HG02884 (cell line): ENCODE data around the gene PPP1R12C.

ENCODE experiments used
- ATAC-seq: cut with Tn5 transposase; IDR thresholded peaks from one replicate; pipeline ENCODE4 v1.9.1; 2021; ENCODE audit warnings: mild to moderate bottlenecking, moderate library complexity; ENCODE audit not compliant: unreplicated experiment

The PPP1R12C gene

DNA sequence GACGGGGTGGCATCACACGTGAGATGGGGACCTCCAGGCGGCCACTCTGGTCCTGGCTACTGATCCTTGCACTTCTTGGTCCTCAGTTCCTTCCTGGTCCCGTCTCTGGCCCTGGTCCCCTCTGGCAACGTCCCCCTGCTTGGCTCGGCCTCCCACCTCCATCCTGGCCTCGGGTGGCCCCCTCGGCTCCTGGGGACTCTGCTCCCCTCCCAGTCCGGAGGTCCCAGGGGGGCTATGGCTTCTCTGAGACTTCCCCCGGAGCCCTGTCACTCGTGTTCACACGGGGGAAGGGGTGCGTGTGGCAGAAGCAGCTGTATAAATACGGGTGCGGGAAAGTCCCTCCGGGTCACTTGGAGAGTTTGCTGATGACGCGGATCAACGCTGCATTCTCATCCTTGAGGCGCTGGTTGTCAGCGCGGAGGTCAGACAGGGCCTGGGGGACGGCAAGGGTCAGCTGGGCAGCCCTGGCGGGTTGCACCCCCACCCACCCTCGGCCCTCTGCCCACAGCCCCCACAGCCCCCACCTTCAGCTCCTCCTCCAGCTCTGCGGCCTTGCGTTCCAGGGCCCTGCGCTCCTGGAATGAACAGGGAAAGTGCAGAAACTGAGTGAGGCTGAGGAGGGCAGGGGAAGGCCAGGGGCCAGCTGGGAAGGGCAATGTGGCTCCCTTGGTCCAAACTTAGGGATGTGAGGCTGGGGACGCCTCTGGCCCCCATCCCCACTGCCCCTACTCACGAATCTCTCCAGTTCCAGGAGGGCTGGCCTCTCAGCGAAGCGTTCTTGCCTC, 26.1 kb downstream of the PPP1R12C start:
- no peak for ATAC-seq

DNA sequence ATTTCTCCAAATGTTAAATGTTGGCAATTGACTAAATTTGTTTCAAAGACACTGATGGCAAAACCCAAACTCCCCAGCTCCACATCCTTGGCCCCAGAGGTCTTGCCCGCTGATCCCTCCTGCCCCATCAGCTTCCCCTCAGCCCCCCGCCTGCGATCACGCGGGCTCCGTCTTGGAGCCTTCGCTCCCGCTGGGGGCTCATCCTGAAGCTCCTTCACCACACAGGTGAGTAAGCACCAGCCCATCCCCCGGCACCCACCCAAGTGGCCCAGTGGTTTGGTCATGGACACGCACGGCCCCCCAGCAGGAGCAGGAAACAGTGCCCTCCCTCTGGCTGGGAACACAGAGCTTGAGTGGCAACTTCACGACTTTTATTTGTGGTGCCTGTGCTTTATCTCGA, 26.9 kb downstream of the PPP1R12C start:
- no peak for ATAC-seq

DNA sequence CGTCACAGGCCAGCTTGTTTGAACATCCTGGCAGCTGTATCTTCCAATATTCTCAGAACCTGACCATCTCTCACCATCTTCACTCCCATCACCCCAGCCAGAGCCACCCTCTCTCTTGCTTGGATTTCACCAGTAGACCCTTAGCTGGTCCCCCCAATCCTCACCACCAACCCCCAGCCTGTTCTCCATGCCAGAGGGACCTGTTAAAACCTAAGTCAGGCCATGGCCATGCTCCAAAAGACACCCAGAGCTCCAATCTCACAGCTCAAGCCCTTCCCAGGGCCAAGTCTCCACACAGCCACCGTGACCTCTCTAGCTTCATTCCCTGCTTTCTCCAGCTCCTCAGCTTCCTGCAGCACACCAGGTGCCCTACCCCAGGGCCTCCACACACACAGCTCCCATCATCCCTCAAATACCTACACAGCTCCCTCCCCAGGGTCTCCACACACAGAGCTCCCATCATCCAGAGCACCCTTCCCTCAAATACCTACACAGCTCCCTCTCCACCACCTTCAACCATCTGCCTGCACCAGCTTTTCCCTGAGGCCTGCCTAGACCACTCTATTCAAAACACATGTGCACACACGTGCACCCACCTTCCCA, 28.0 kb downstream of the PPP1R12C start:
- ATAC-seq, result no peak

DNA sequence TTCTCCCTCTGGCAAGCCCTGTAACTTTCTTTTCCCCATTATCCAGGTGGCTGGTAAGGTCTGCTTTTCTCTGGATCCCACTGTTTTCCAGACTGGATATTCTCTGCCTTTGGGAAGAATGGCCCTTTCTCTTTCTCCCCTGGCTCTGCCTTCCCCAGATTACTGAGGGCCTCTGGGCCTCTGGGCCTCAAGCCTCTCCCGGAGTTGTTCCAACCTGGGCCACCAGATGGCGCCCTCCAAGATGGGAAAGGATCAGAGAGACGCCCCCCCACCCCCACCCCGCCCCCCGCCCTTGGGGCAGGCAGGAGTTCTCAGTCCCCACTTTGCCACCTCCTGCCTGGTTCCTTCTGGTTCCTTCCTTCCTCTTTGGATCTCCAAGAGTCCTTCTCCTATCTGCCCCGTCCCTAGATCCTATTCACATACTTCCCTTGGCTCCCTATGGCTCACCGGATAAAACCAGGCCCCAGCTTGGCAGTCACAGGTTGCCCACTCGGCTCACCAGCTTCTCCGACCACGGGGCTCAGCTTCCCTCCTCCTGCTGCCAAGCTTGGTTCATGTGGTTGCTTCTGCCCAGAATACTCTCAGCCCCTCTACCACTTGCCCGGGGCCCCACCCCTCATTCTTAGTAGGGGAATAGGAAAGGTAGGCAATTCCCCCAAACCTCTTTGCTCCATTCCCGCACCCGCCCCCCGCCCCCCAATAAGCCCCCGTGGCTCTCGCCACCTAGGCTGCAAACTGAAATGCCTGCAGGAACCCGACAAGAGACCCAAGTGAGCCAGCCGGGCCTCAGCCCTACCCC, 28.7 kb downstream of the PPP1R12C start:
- ATAC-seq, result no peak

DNA sequence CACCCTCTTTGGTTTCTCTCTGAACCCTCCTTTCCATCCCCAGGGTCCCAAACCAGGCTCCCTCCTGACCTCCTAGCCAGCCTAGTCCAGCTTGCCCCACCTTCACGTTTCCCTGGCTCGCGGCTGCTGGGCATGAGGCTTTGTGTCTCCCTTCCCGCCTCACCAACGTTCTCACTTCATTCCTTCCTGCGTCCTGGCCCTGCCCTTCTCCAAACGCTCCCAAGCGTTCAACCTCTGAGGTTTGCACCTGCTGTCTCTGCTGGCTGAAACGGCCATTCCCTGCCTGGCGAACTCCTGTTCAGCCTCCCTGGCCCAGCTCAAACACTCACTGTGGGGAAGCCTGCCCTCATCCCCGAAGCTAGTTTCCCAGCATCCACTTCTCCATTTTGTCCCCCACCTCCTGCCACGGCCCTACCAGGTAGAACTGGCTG, 29.4 kb downstream of the PPP1R12C start:
- no peak for ATAC-seq

DNA sequence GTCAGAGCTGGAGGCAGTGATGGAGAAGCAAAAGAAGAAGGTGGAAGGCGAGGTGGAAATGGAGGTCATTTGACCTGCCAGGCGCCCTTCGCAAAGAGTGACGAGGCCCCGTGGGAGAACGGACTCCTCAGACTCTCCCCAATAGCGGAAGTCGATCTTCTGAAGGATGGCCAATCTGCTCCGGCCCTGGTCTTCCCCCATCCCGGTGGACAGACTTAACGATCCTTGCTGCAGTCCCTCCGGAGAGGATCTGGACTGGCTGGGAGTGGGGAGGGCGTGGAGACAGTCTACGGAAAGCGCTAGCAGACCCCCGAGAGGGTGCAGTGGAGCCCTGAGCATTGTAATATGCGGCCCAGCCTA, 29.9 kb downstream of the PPP1R12C start:
- no peak for ATAC-seq

DNA sequence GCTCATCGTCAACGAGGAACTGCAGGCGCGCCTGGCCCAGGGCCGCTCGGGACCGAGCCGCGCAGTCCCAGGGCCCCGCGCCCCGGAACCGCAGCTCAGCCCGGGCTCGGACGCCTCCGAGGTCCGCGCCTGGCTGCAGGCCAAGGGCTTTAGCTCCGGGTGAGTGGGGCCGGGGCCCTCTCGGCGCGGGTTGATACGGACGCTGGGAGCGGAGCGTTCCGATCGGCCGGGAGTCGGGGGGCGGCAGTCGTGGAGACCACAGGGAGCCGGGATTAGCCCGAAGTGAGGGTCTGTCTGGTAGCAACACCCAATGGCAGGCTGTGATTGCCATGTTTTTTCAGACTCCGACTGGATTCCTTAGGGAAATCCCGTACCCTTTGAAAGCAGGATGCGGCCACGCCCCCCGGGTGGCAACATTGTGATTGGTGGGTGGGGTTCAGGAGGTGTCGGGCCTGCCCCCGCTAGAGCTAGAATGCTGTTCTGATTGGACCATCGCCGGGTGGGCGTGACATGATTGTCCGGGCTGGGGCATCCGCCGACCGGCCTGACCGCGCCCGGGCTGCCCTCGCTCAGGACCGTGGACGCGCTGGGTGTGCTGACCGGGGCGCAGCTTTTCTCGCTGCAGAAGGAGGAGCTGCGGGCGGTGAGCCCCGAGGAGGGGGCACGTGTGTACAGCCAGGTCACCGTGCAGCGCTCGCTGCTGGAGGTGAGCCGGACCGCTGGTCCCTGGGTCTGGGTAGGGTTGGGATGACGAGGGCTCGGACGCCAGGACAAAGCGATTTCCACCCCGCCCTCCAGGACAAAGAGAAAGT, 30.5 kb downstream of the PPP1R12C start:
- no peak for ATAC-seq

DNA sequence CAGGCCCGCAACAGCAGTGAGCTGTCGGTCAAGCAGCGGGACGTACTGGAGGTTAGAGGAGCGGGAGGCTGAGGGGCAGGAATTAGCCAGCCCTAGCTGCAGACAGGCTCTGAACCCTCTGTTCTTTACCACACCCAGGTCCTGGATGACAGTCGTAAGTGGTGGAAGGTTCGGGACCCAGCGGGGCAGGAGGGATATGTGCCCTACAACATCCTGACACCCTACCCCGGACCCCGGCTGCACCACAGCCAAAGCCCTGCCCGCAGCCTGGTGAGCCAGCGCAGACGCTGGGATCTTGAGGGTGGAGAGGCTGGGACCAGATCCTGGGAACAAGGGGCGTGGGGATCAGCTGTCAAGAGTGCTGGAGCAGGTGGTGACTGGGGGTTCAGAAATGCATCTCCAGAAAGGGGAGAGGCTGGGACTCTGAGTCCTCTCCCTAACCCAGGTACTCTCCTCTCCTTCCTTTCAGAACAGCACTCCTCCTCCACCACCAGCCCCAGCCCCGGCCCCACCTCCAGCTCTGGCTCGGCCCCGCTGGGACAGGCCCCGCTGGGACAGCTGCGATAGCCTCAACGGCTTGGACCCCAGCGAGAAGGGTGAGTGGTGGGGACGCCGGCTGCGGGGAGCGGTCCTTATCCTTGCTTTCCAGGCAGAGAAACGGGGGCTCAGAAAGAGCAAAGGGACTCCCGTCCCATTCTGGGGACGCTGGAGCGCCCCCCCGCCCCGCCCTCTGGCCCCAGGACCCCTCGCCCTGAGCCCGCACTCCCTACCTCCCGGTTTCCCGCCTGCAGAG, 31.3 kb downstream of the PPP1R12C start:
- no peak for ATAC-seq

DNA sequence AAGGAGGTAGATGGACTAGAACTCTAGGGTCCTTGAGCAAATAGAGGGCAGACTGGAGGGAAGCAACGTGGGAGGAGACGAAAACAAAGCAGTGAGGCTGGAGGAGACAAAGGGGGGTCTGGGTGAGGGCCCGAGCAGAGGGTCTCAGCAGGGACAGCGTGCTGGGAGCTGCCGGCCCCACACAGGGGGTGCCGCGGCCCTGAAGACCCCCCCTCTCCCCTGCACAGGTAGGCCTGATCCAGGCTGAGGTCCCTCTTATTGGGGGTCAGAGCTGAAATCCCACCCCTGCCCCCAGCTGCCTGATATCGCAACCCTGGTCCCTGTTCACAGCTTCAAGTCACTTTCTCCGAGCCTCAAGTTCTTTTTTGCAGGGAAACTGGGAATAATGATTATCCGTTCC, 33.0 kb downstream of the PPP1R12C start:
- ATAC-seq, result no peak

DNA sequence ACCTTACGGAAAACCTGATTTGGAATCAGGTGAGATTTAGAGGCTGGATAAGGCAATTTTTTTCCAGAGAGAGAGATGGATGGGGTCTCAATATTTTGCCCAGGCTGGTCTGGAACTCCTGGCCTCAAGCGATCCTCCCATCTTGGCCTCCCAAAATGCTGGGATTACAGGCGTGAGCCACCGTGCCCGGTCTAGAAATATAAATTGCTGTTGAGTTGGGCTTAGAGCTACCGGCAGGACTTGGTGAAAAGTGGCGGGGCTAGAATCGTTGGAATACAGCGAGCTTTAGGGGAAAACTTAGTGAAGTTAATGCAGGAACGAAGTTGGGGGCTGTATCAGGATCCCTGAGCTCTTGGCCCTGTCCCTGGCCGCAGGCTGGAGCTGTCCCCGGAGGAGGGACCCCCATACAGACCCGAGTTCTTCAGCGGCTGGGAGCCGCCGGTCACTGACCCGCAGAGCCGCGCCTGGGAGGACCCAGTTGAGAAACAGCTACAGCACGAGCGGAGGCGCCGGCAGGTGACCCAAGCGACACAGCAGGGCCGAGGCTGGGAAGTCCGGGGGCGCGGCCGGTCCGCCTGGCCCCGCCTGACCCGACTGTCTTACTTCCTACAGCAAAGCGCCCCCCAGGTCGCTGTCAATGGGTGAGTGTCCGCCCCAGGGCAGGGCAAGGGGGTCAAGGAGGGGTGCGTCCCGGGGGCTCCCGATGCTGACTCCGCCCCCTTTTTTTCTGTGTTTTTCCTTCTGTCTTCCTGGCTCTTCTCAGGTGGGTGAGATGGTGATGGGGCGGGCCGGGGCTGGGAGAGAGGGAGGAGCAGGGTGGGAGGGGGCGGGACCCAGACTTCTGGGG, 34.2 kb downstream of the PPP1R12C start:
- ATAC-seq, result no peak

DNA sequence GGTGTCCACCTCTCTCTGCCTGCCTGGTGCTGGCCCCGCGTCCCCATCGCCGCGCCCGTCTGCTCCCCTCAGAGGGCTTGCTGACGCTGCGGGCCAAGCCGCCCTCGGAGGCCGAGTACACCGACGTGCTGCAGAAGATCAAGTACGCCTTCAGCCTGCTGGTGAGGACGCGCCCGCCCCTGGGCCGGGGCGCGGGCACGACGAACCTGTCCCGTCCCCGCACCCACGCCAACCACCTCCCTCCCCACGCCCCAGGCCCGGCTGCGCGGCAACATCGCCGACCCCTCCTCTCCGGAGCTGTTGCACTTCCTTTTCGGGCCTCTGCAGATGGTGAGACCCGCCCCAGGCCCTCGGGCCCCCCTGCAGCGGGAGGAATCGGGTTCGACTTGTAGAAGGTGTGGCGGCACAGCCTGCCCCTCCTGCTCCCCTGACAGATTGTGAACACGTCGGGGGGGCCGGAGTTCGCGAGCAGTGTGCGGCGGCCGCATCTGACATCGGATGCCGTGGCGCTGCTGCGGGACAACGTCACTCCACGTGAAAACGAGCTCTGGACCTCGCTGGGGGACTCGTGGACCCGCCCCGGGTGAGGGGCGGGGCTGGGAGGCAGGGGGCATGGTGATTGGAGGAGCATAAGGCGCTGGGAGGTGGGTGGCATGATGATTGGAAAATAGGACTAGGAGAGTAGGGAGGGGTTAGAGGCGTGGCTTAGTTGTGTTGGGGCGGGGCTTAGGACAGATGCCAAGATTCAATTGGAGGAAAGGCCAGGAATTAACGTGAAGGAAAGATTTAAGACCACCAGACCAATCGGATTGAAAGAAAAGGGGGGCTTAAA, 35.2 kb downstream of the PPP1R12C start:
- no peak for ATAC-seq

DNA sequence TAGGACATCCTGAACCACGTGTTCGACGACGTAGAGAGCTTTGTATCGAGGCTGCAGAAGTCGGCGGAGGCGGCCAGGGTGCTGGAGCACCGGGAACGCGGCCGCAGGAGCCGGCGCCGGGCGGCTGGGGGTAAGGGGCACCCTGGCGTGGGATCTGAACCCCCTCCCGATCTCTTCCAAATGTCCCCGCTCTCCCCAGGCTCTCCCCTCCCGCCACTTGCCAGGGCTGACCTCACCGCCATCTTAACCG, 35.7 kb downstream of the PPP1R12C start:
- no peak for ATAC-seq

DNA sequence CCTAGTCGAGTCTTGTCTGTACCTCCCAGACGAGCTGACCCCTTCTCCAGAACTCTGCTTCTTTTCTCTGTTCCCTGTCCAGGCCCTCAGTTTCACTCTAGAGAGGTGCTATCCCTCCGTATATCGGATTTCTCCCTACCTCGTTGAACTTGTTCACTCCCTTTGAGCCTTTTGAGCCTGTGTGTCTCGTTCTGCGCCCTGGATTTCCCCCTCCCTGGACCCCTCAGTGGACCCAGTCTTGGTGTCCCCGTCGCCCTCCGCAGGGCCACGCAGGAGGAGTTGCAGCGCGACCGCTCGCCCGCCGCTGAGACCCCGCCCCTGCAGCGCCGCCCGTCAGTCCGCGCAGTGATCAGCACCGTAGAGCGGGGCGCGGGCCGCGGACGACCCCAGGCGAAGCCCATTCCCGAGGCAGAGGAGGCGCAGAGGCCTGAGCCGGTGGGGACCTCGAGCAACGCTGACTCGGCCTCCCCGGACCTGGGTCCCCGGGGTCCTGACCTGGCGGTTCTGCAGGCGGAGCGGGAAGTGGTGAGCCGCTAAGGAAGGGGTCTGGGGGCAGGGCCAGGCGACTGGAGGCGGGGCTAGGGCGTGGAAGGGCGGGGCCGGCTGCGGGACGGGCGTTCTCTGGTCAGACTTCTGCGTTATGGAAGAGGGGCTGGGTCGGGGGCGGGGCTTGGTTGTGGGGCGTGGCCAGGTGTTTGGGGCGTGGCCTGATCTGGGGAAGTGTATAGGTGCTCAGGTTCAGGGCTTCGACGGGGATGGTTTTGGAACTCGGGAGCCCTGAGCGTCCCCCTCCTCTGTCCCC, 36.3 kb downstream of the PPP1R12C start:
- ATAC-seq, result peak; percentile 50

DNA sequence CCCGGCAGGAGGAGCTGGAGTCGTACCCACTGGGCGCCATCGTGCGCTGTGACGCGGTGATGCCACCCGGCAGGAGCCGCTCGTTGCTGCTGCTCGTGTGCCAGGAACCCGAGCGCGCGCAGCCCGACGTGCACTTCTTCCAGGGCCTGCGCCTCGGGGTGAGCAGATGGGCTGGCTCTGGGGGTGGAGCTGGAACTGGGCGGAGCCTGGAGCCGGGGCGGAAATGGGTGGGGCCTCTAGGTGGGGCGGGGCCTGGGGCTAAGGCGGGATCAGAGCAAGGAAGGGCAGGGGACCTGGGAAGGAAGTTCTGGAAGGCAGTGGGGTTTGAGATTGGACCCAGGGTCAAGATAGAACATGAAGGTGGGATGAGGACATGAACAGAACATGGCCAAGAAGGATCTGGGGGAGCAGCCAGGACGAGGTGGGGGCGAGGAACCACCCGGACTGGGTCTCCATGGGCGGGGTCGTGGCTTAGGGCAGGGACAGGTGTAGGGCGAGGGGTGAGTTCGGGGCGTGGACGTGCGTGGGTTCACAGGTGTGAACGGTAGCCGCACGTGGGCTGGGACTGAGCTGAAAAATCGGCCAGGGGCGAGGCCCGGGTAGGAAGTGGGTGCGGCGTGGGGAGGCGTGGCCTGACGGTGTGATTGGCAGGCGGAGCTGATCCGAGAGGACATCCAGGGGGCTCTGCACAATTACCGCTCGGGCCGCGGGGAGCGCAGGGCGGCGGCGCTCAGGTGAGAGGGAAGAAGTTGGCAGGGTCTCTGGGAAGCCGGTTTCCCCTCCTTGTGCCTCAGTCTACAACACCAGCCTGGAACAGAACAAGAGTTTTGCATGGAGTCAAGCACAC, 37.1 kb downstream of the PPP1R12C start:
- no peak for ATAC-seq

DNA sequence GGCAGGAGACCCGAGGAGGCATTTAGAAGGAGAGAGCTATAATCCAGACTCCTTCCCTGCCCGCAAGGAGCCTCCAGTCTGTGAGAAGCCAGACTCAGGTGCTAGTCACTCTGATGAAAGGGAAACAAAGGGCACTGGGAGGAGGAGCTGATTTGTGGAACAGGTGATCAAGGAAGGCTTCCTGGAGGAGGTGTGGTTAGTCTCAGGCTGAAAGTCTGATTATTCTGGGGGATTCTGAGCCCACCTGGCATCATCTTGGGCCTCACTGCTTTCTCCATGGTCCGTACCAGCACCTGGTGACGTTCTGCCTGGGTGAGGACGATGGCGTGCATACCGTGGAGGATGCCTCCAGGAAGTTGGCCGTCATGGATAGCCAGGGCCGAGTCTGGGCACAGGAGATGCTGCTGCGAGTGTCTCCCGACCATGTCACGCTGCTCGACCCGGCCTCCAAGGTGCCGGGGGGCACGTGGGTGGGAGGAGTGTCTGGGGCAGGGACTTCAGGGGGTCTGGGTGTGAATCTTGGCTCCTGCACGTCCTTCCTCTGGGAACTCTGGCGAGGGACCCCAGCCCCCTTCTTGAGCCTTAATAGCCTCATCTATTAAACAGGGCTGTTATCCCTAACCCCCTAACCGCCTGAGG, 37.9 kb downstream of the PPP1R12C start:
- no peak for ATAC-seq

DNA sequence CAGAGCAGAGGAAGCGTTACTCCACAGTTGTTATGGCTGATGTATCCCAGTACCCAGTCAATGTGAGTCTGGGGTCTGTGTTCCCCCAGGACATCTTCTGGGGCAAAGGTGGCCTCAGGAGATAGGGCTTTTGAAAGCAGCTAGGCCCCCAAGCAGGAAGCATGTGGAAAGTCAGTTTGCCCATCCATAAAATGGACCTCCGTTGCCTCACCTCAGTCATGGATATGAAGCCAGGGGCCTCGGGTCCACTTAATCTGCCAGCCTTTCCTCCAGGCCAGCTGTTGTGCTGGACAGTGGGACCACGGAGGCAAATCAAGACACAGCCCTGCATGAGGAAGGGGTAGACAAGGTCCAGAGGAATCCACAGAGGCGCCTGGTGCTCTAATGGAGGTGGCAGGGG, 38.4 kb downstream of the PPP1R12C start:
- no peak for ATAC-seq

DNA sequence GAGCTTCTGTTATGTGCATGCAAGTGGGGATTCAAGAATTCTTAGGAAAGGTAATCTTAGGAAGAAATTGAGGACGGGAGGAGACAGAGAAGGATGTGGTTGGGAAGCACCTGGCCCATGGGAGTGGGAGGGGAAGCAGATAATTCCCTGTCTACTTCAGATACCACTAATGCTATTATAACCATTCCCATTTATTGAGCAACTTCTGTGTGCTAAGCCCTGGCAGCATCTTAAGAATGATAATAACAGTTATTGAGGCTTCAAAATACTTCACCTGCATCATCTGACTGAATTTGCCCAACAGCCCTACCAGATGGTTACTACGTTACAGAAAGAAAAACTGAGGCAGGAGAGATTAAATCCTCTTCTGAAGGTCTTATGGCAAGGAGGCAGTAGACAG, 40.3 kb downstream of the PPP1R12C start:
- ATAC-seq, result no peak
